SU-DHL-6 (cell line): ENCODE results near the gene STAU1.

Experiments
- H2AFZ ChIP-seq: fragments of 200-600 bp; sonication (generic); 2 replicates; pipeline ENCODE4 v1.6.1; 2014; ENCODE audit warnings: low read depth, mild to moderate bottlenecking, moderate library complexity, mixed read lengths, antibody characterized with exemption, low read length; ENCODE audit not compliant: severe bottlenecking
- H3F3A ChIP-seq: fragments of 200-600 bp; shearing (Covaris generic); 2 replicates; pipeline ENCODE4 v1.6.0; 2016; ENCODE audit warnings: antibody characterized with exemption, mild to moderate bottlenecking; ENCODE audit not compliant: insufficient read depth
- H3K27ac ChIP-seq: fragments of 200-600 bp; sonication (generic); 2 replicates; pipeline ENCODE4 v1.5.1; 2016; ENCODE audit warnings: low read depth, mild to moderate bottlenecking, low read length, moderate library complexity, mixed read lengths
- H3K27me3 ChIP-seq: fragments of 200-600 bp; sonication (generic), shearing (Covaris generic); 2 replicates; pipeline ENCODE4 v1.6.0; 2014; ENCODE audit warnings: mild to moderate bottlenecking, low read length
- H3K36me3 ChIP-seq: fragments of 200-600 bp; sonication (generic); 2 replicates; pipeline ENCODE4 v1.6.1; 2014; ENCODE audit warnings: mild to moderate bottlenecking, low read length, mixed read lengths
- H3K4me2 ChIP-seq: fragments of 300-600, 200-600 bp; shearing (Covaris generic), sonication (generic); 2 replicates; pipeline ENCODE4 v1.6.0; 2014; ENCODE audit warnings: low read length, low read depth, mild to moderate bottlenecking; ENCODE audit not compliant: poor library complexity, severe bottlenecking
- H3K4me3 ChIP-seq: fragments of 200-600 bp; sonication (generic); 2 replicates; pipeline ENCODE4 v1.5.1; 2014; ENCODE audit warnings: antibody characterized with exemption, low read length, mild to moderate bottlenecking, mixed read lengths; ENCODE audit not compliant: insufficient read depth, poor library complexity, severe bottlenecking
- H3K79me2 ChIP-seq: fragments of 200-600 bp; sonication (generic); 2 replicates; pipeline ENCODE4 v1.6.1; 2014; ENCODE audit warnings: mild to moderate bottlenecking, low read length, moderate library complexity; ENCODE audit not compliant: insufficient read depth
- H3K9ac ChIP-seq: fragments of 200-600 bp; sonication (generic); 2 replicates; pipeline ENCODE4 v1.7.0; 2014; ENCODE audit warnings: mild to moderate bottlenecking, low read length
- H3K9me2 ChIP-seq: fragments of 200-600 bp; sonication (generic); replicated peaks from 2 replicates; pipeline ENCODE4 v1.6.1; 2014; ENCODE audit warnings: low read length; ENCODE audit not compliant: insufficient read depth
- H3K9me3 ChIP-seq: fragments of 200-600 bp; sonication (generic); 2 replicates; pipeline ENCODE4 v1.6.1; 2014; ENCODE audit warnings: low read length, mixed read lengths; ENCODE audit not compliant: insufficient read depth
- H4K20me1 ChIP-seq: fragments of 200-600 bp; sonication (generic); 2 replicates; pipeline ENCODE4 v1.6.1; 2014; ENCODE audit warnings: low read depth, mild to moderate bottlenecking, antibody characterized with exemption, low read length, moderate library complexity, mixed read lengths
- CTCF ChIP-seq: fragments of 200-600 bp; sonication (generic); IDR thresholded peaks from one replicate; pipeline ENCODE4 v1.5.1; 2017; ENCODE audit warnings: antibody characterized with exemption, mild to moderate bottlenecking, low read length, moderate library complexity; ENCODE audit not compliant: insufficient read depth, poor library complexity, severe bottlenecking
- EZH2phosphoT487 ChIP-seq: fragments of 200-600 bp; sonication (generic), shearing (Covaris generic); conservative IDR thresholded peaks from 2 replicates; pipeline ENCODE4 v1.6.1; 2018; ENCODE audit warnings: mild to moderate bottlenecking, antibody characterized with exemption, low read length, moderate library complexity, mixed read lengths

STAU1 gene

GRCh38 chr20:49179368-49180277, 8.5 kb downstream of the STAU1 start:
- Histone ChIP-seq H3K9ac (no peak overlapping the region), H3K4me3 (no peak overlapping the region), H3K9me2 (no peaks in the 10 kb centered on the region), H3K27ac (no peak overlapping the region), H4K20me1 (no peaks in the 10 kb centered on the region; the same call in 1 of the 2 replicates), H3K79me2 (peaks cover 96% of the 10 kb centered on the region), H3K9me3 (no peaks in the 10 kb centered on the region), H3K36me3 (0 out of 2 replicates have a peak, but pooled peaks cover 3% of the 10 kb centered on the region), H3K4me2 (no peak overlapping the region), H2AFZ (no peak overlapping the region), H3F3A (no peaks in the 10 kb centered on the region), H3K27me3 (no peaks in the 10 kb centered on the region)
- TF ChIP-seq EZH2phosphoT487 (no peak), CTCF (no peak)

GRCh38 chr20:49174183-49174582, 14.0 kb downstream of the STAU1 start:
- Histone ChIP-seq H3K79me2 (peaks cover 87% of the 10 kb centered on the region), H3K9me3 (no peaks in the 10 kb centered on the region), H3K27ac (no peak overlapping the region), H3K9me2 (no peaks in the 10 kb centered on the region), H2AFZ (no peak overlapping the region), H3K36me3 (0 out of 2 replicates have a peak, but pooled peaks cover 7% of the 10 kb centered on the region), H3K4me2 (no peak overlapping the region), H3K9ac (no peak overlapping the region), H3K4me3 (no peak overlapping the region), H4K20me1 (no peaks in the 10 kb centered on the region; the same call in 1 of the 2 replicates), H3F3A (0 out of 2 replicates have a peak, but pooled peaks cover 6% of the 10 kb centered on the region), H3K27me3 (no peaks in the 10 kb centered on the region)
- TF ChIP-seq EZH2phosphoT487 (no peak), CTCF (no peak)

GRCh38 chr20:49172413-49172812, 15.7 kb downstream of the STAU1 start:
- Histone ChIP-seq H3K36me3 (0 out of 2 replicates have a peak, but pooled peaks cover 3% of the 10 kb centered on the region), H3F3A (0 out of 2 replicates have a peak, but pooled peaks cover 6% of the 10 kb centered on the region), H3K4me2 (no peak overlapping the region), H3K9ac (no peak overlapping the region), H3K9me2 (no peaks in the 10 kb centered on the region), H4K20me1 (no peaks in the 10 kb centered on the region), H3K27me3 (no peaks in the 10 kb centered on the region), H3K9me3 (no peaks in the 10 kb centered on the region), H3K4me3 (no peak overlapping the region), H3K27ac (no peak overlapping the region), H3K79me2 (peaks cover 88% of the 10 kb centered on the region), H2AFZ (no peak overlapping the region)
- TF ChIP-seq EZH2phosphoT487 (no peak), CTCF (no peak)
